HG03571 (cell line): ENCODE data around the gene MSH6.
"Not testable (repeated sequence)": the region's sequence is repeated elsewhere in the genome, so short reads cannot be mapped to it uniquely, and the experiment has no call there.

Source experiments
- ATAC-seq: cut with Tn5 transposase; IDR thresholded peaks from one replicate; pipeline ENCODE4 v1.9.1; 2021; ENCODE audit not compliant: unreplicated experiment

Gene MSH6

GRCh38 chr2:47838249-47838648 lies 55.3 kb downstream of the MSH6 start:
- no peak for ATAC-seq

- ATAC-seq: no peak
Measured at GRCh38 chr2:47838686-47839085, 55.7 kb downstream of the MSH6 start.

GRCh38 chr2:47842846-47843245 lies 59.9 kb downstream of the MSH6 start:
- no peak for ATAC-seq

GRCh38 chr2:47843407-47843806 lies 60.5 kb downstream of the MSH6 start:
- ATAC-seq: no peak

GRCh38 chr2:47844162-47844561 lies 61.2 kb downstream of the MSH6 start:
- no peak for ATAC-seq

- ATAC-seq: no peak
Measured at GRCh38 chr2:47849368-47849767, 66.4 kb downstream of the MSH6 start.

GRCh38 chr2:47850198-47850597 lies 67.3 kb downstream of the MSH6 start:
- no peak for ATAC-seq

GRCh38 chr2:47853067-47853777 lies 70.3 kb downstream of the MSH6 start:
- not testable (repeated sequence) for ATAC-seq
